Esophagus (tissue), 2 donors: ENCODE data around the gene RPP14. TPM values are rescaled to one million over a fixed set of nuclear protein-coding genes. Genes with fewer than 3 reads are reported as not detected.

Experiments used
- H3K27ac ChIP-seq, 2 donors: one replicate each; pipeline ENCODE4 v1.5.1; 2013; ENCODE audit warnings: low read depth in 2 of 2, mild to moderate bottlenecking in 2 of 2, inconsistent platforms in 1 of 2, low read length in 1 of 2, moderate library complexity in 1 of 2
- H3K27me3 ChIP-seq, 2 donors: one replicate each; pipeline ENCODE4 v1.6.1; 2013; ENCODE audit warnings: low read length in 2 of 2, control low read depth in 1 of 2, mild to moderate bottlenecking in 1 of 2; ENCODE audit not compliant: insufficient read depth in 2 of 2, control insufficient read depth in 1 of 2
- H3K36me3 ChIP-seq, 2 donors: one replicate each; pipeline ENCODE4 v1.6.1; 2013; ENCODE audit warnings: low read length in 1 of 2; ENCODE audit not compliant: control insufficient read depth in 2 of 2, insufficient read depth in 2 of 2
- H3K4me1 ChIP-seq, 2 donors: one replicate each; pipeline ENCODE4 v1.6.1; 2013; ENCODE audit warnings: low read length in 1 of 2; ENCODE audit not compliant: control insufficient read depth in 2 of 2, insufficient read depth in 2 of 2
- H3K4me3 ChIP-seq, 2 donors: one replicate each; pipeline ENCODE4 v1.5.1; 2013; ENCODE audit warnings: low read length in 2 of 2, mild to moderate bottlenecking in 2 of 2, low read depth in 1 of 2, moderate library complexity in 1 of 2
- H3K9me3 ChIP-seq, 2 donors: one replicate each; pipeline ENCODE4 v1.6.1; 2013; ENCODE audit warnings: mild to moderate bottlenecking in 2 of 2, low read depth in 1 of 2, low read length in 1 of 2, moderate library complexity in 1 of 2; ENCODE audit not compliant: control insufficient read depth in 2 of 2, insufficient read depth in 1 of 2
- WGBS, 2 donors: extraction: QIAGEN DNeasy Blood & Tissue Kit; methylation state at CpG; one replicate each; pipeline ENCODE4 v1.1.7; 2013; 5-methylcytosine and 5-hydroxymethylcytosine counted together
- polyA plus RNA-seq, 2 donors: library from polyadenylated mRNA; stranded (reverse); fragments of 200-250 nt; gene quantifications; one replicate each; pipeline ENCODE4 v1.2.3, GENCODE V29; 2013
- donor health status: healthy with polysubstance abuse.
- donor health status: Bipolar disorder and iron deficiency.

RPP14 gene
- polyA plus RNA-seq, 2 donors = 7.5 to 8.4 TPM

- H3K9me3 ChIP-seq = no peaks in the 10 kb centered on the region
- no peak overlapping the region for H3K4me3 ChIP-seq
- no peaks in the 10 kb centered on the region for H3K36me3 ChIP-seq
- WGBS, 2 donors = 15 to 17% methylated on average over 8 of the region's 8 CpGs
- no peaks in the 10 kb centered on the region for H3K4me1 ChIP-seq
- H3K27ac ChIP-seq = no peak overlapping the region
- H3K27me3 ChIP-seq = no peaks in the 10 kb centered on the region
Measured at GRCh38 chr3:58299839-58300516, 6.1 kb upstream of the RPP14 start.

GRCh38 chr3:58307639-58308215 lies 1.7 kb downstream of the RPP14 start:
- WGBS, 2 donors = 18 to 24% methylated on average over 10 of the region's 10 CpGs
- Histone ChIP-seq H3K4me3 (peak overlapping the region; percentile 75 to 78), H3K36me3 (peaks cover 0 to 14% of the 10 kb centered on the region in 2 donors), H3K9me3 (no peaks in the 10 kb centered on the region), H3K27me3 (no peaks in the 10 kb centered on the region), H3K27ac (peak overlapping the region; percentile 93 to 99), H3K4me1 (peaks cover 0 to 4% of the 10 kb centered on the region in 2 donors)

GRCh38 chr3:58308728-58309127 lies 2.7 kb downstream of the RPP14 start:
- peaks cover 0 to 17% of the 10 kb centered on the region in 2 donors for H3K36me3 ChIP-seq
- H3K4me1 ChIP-seq = peaks cover 0 to 4% of the 10 kb centered on the region in 2 donors
- no peak overlapping the region for H3K27ac ChIP-seq
- H3K4me3 ChIP-seq = no peak overlapping the region
- no peaks in the 10 kb centered on the region for H3K9me3 ChIP-seq
- no peaks in the 10 kb centered on the region for H3K27me3 ChIP-seq
- whole genome bisulfite sequencing, 2 donors = 20 to 26% methylated on average over 1 of the region's 1 CpG

- H3K27ac ChIP-seq = no peak overlapping the region
- H3K9me3 ChIP-seq = no peaks in the 10 kb centered on the region
- 81 to 84% methylated on average over 2 of the region's 2 CpGs for WGBS, 2 donors
- H3K4me1 ChIP-seq = no peaks in the 10 kb centered on the region
- peaks cover 5 to 10% of the 10 kb centered on the region in 2 donors for H3K36me3 ChIP-seq
- H3K27me3 ChIP-seq = no peaks in the 10 kb centered on the region
- H3K4me3 ChIP-seq = no peak overlapping the region
Measured at GRCh38 chr3:58317811-58318210, 11.8 kb downstream of the RPP14 start.

- 93% methylated on average over 7 of the region's 7 CpGs for WGBS, 2 donors
- Histone ChIP-seq H3K27ac (no peak overlapping the region), H3K9me3 (no peaks in the 10 kb centered on the region), H3K36me3 (peaks cover 2 to 6% of the 10 kb centered on the region in 2 donors), H3K27me3 (no peaks in the 10 kb centered on the region), H3K4me1 (no peaks in the 10 kb centered on the region), H3K4me3 (no peak overlapping the region)
Measured at GRCh38 chr3:58321791-58322190, 15.7 kb downstream of the RPP14 start.

- Histone ChIP-seq H3K4me3 (no peak overlapping the region), H3K27me3 (no peaks in the 10 kb centered on the region), H3K27ac (no peak overlapping the region), H3K4me1 (no peaks in the 10 kb centered on the region), H3K9me3 (no peaks in the 10 kb centered on the region), H3K36me3 (peaks cover 2 to 6% of the 10 kb centered on the region in 2 donors)
- 64 to 74% methylated on average over 1 of the region's 1 CpG for WGBS, 2 donors
Measured at GRCh38 chr3:58322793-58323192, 16.7 kb downstream of the RPP14 start.

GRCh38 chr3:58323529-58324390 lies 17.7 kb downstream of the RPP14 start:
- H3K4me1 ChIP-seq = no peaks in the 10 kb centered on the region
- WGBS, 2 donors = 81 to 82% methylated on average over 3 of the region's 3 CpGs
- no peaks in the 10 kb centered on the region for H3K27me3 ChIP-seq
- H3K4me3 ChIP-seq = no peak overlapping the region
- H3K27ac ChIP-seq = no peak overlapping the region
- H3K36me3 ChIP-seq = no peaks in the 10 kb centered on the region
- H3K9me3 ChIP-seq = no peaks in the 10 kb centered on the region

GRCh38 chr3:58324391-58325390 lies 18.6 kb downstream of the RPP14 start:
- Histone ChIP-seq H3K9me3 (no peaks in the 10 kb centered on the region), H3K4me3 (no peak overlapping the region), H3K36me3 (no peaks in the 10 kb centered on the region), H3K27ac (no peak overlapping the region), H3K27me3 (no peaks in the 10 kb centered on the region), H3K4me1 (no peaks in the 10 kb centered on the region)
- 62 to 70% methylated on average over 7 of the region's 7 CpGs for WGBS, 2 donors

GRCh38 chr3:58325525-58325992 lies 19.5 kb downstream of the RPP14 start:
- Histone ChIP-seq H3K27me3 (no peaks in the 10 kb centered on the region), H3K27ac (no peak overlapping the region), H3K9me3 (no peaks in the 10 kb centered on the region), H3K4me3 (no peak overlapping the region), H3K36me3 (no peaks in the 10 kb centered on the region), H3K4me1 (no peaks in the 10 kb centered on the region)
- 38 to 49% methylated on average over 2 of the region's 2 CpGs for WGBS, 2 donors
